Activated B cell treated with CpG ODN at 0.5 μM for 24 hours (primary cell): ENCODE results near the gene CACNA1I. TPM values are rescaled to one million over a fixed set of nuclear protein-coding genes. Genes with fewer than 3 reads are reported as not detected.

Experiments used
- ATAC-seq: fragments of 200-7000 bp; cut with Tn5 transposase; one replicate; pipeline ENCODE4 v1.10.0; 2021; ENCODE audit warnings: low read depth, mild to moderate bottlenecking, moderate library complexity
- CTCF ChIA-PET: fragments of 350-600 bp; sonication (Branson Sonifier 250); formaldehyde crosslinking; loops from one replicate; lab custom pipeline; 2021; ENCODE audit warnings: antibody characterized with exemption; lab: Charles Lee
- POLR2A ChIA-PET: fragments of 350-600 bp; sonication (Branson Sonifier 250); formaldehyde crosslinking; loops from one replicate; lab custom pipeline; 2021; ENCODE audit warnings: antibody characterized with exemption; lab: Charles Lee
- DNase-seq: peaks from one replicate; pipeline ENCODE4 v3.0.0; 2022
- H3K27ac Mint-ChIP-seq: one replicate; pipeline ENCODE4 v1.8.0; 2020; ENCODE audit warnings: mixed read lengths
- H3K27me3 Mint-ChIP-seq: one replicate; pipeline ENCODE4 v1.8.0; 2021; ENCODE audit warnings: mixed read lengths
- H3K36me3 Mint-ChIP-seq: one replicate; pipeline ENCODE4 v1.8.0; 2021; ENCODE audit warnings: low read depth, mixed read lengths
- H3K4me1 Mint-ChIP-seq: one replicate; pipeline ENCODE4 v1.8.0; 2021; ENCODE audit warnings: mixed read lengths
- H3K4me3 Mint-ChIP-seq: one replicate; pipeline ENCODE4 v1.8.0; 2020; ENCODE audit warnings: mild to moderate bottlenecking, mixed read lengths
- H3K9me3 Mint-ChIP-seq: one replicate; pipeline ENCODE4 v1.8.0; 2020; ENCODE audit warnings: mixed read lengths
- CTCF ChIP-seq: fragments of 200-600 bp; IDR thresholded peaks from one replicate; pipeline ENCODE4 v1.8.0; 2022; ENCODE audit warnings: antibody characterized with exemption, mild to moderate bottlenecking
- intact Hi-C: fragments of 100-400 bp; cut with micrococcal nuclease; formaldehyde crosslinking; loops from one replicate; pipeline ENCODE4 v1.15.1; 2024
- total RNA-seq: library from RNA; stranded (reverse); gene quantifications from 2 replicates; pipeline ENCODE4 v1.2.3, GENCODE V29; 2022

CACNA1I gene
- total RNA-seq, 1 donor from 2014 or later: not detected

DNA sequence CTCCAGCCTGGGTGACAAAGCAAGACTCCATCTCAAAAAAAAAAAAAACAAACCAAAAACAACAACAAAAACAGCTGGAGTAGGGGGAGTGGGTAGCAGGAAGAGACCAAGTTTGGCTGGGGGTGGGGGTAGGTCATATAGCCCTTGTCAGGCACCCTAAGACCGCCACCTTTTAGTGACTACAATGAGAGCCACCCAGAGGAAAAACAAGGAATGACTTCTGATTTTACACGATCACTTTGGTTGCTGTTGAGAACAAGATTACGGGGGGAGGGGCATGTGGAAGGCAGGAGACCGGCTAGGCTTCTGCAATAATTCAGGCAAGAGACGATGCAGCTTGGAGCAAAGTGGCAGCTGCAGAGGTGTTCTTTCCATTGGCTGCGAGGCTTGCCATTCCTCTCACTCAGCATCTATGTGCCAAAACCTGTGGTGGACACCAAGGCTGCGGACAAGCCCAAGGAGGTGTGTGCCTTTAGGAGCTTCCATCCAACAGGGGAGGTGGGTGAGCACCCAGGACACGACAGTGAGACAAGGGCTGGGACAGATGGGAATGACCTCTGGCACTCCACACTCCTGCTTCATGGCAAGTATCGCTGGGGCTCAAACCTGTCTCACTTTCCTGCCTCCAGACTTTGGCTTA lies 39.7 kb upstream of the CACNA1I start:
- peaks cover 69% of the 10 kb centered on the region for H3K4me1 Mint-ChIP-seq
- H3K9me3 Mint-ChIP-seq: no peaks in the 10 kb centered on the region
- POLR2A ChIA-PET: interaction anchor here (0.5 to 6.6 kb wide), 13 partner anchors 8 to 555 kb away, joined by 3 to 111 read pairs (median 4); partner anchors contain the start of genes ATF4, MIEF1, RPL3 and TAB1
- no peak for ATAC-seq
- H3K36me3 Mint-ChIP-seq: peaks cover 47% of the 10 kb centered on the region
- no peaks in the 10 kb centered on the region for H3K27me3 Mint-ChIP-seq
- CTCF ChIA-PET: interaction anchor here (0.7 to 4.8 kb wide), 16 partner anchors 10 to 513 kb away, joined by 3 to 42 read pairs (median 3); partner anchors contain the start of genes ATF4 and RPL3
- peak overlapping the region; percentile 69 for H3K27ac Mint-ChIP-seq
- peak overlapping the region; percentile 96 for H3K4me3 Mint-ChIP-seq
- TF ChIP-seq CTCF: no peak
- intact Hi-C loops: loop anchor here (5.0 kb wide), 2 partner anchors 659 to 881 kb away; partner anchors contain the start of gene CBX6
- no peak for DNase-seq

- Mint-ChIP-seq H3K27ac (peak within 1 kb of the TSS; percentile 94), H3K36me3 (peaks cover 40% of the 10 kb centered on the region), H3K4me1 (peaks cover 56% of the 10 kb centered on the region), H3K9me3 (no peaks in the 10 kb centered on the region), H3K27me3 (no peaks in the 10 kb centered on the region), H3K4me3 (peak within 1 kb of the TSS; percentile 96)
- no peak for TF ChIP-seq CTCF
- DNase-seq (peak; percentile 94), ATAC-seq (peak; percentile 85)
- CTCF ChIA-PET: interaction anchor here (0.6 to 6.9 kb wide), 5 partner anchors 18 to 698 kb away, joined by 3 to 154 read pairs (median 3); no protein-coding TSS in a partner anchor
- POLR2A ChIA-PET: interaction anchor here (0.6 to 6.6 kb wide), 12 partner anchors 8 to 1342 kb away, joined by 3 to 111 read pairs (median 4); partner anchors contain the start of genes ATF4, CBX6, RPL3 and TAB1
- intact Hi-C loops: loop anchor here (1.0 to 5.0 kb wide), 9 partner anchors 12 to 880 kb away; partner anchors contain the start of genes ADSL, ATF4, CBX6 and MIEF1
Observed at GRCh38 chr22:39532215-39533073, 38.1 kb upstream of the CACNA1I start, which contains the start of gene RPS19BP1. TSS of gene RPS19BP1 (minus strand) at chr22:39532748. CDS start at chr22:39532738, 10 bp downstream.

DNA sequence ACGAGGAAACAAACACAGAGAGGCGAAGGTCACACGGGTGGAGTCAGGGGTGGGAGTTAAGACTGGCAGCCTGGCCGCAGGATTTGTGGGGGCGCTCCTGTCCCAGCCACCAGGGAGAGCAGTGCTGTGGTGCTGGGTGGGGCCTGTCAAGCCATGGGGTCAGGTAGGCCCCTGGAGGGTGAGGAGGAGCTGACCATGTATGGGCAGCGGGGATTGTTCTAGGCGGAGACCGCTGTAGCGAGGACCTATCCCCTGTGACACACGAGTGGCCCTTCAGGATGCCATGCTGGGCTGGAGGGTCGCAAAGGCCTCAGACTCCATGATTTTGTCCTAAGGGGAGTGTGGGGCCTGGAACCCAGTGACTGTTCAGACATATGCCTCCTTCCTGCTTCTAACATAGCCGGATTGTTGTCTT lies 36.5 kb upstream of the CACNA1I start:
- H3K27me3 Mint-ChIP-seq: no peaks in the 10 kb centered on the region
- peaks cover 39% of the 10 kb centered on the region for H3K4me1 Mint-ChIP-seq
- H3K36me3 Mint-ChIP-seq: peaks cover 28% of the 10 kb centered on the region
- CTCF ChIA-PET: interaction anchor here (0.9 to 6.9 kb wide), 12 partner anchors 11 to 815 kb away, joined by 3 to 154 read pairs (median 8); partner anchors contain the start of genes ADSL and TAB1
- H3K4me3 Mint-ChIP-seq: no peak overlapping the region
- no peak for TF ChIP-seq CTCF
- DNase-seq (no peak), ATAC-seq (no peak)
- POLR2A ChIA-PET: interaction anchor here (0.5 to 3.9 kb wide), 4 partner anchors 14 to 1208 kb away, joined by 3 to 25 read pairs (median 8); no protein-coding TSS in a partner anchor
- no peak overlapping the region for H3K27ac Mint-ChIP-seq
- H3K9me3 Mint-ChIP-seq: no peaks in the 10 kb centered on the region
- intact Hi-C loops: loop anchor here (1.0 to 5.0 kb wide), 5 partner anchors 407 to 878 kb away; partner anchors contain the start of gene CBX6

- intact Hi-C loops: loop anchor here (1.0 to 5.0 kb wide), 5 partner anchors 406 to 878 kb away; partner anchors contain the start of gene CBX6
- Mint-ChIP-seq H3K9me3 (no peaks in the 10 kb centered on the region), H3K36me3 (peaks cover 21% of the 10 kb centered on the region), H3K27me3 (no peaks in the 10 kb centered on the region), H3K27ac (no peak overlapping the region), H3K4me3 (peak overlapping the region; percentile 32), H3K4me1 (peaks cover 33% of the 10 kb centered on the region)
- CTCF ChIA-PET: interaction anchor here (0.6 to 6.9 kb wide), 18 partner anchors 10 to 814 kb away, joined by 3 to 154 read pairs (median 3); partner anchors contain the start of genes ADSL and TAB1
- ATAC-seq (peak; percentile 10), DNase-seq (peak; percentile 83)
- TF ChIP-seq CTCF: peak; percentile 71
- POLR2A ChIA-PET: interaction anchor here (0.5 to 3.9 kb wide), 6 partner anchors 9 to 1208 kb away, joined by 3 to 25 read pairs (median 5); no protein-coding TSS in a partner anchor
Observed at GRCh38 chr22:39534591-39535356, 35.8 kb upstream of the CACNA1I start.
